Endometrial microvascular endothelial cells (primary cell): Measurements from ENCODE around the gene SEC24D. TPM values are rescaled to one million over a fixed set of nuclear protein-coding genes. Genes with fewer than 3 reads are reported as not detected.

Source experiments
- in situ Hi-C: cut with HindIII; loops from 2 replicates; pipeline ENCODE4 v1.10.0; 2017; ENCODE audit warnings: low sequenced_read_pairs, low pct_unique_long_range_greater_than_20kb; ENCODE audit errors: inconsistent ontology term
- total RNA-seq: library from RNA; depleted of rRNA; stranded (reverse); fragments of >200 nt; gene quantifications from one replicate; pipeline ENCODE4 v1.2.3, GENCODE V29; 2015; ENCODE audit errors: inconsistent ontology term

Gene SEC24D
- total RNA-seq, 1 donor from 2014 or later = 79.9 TPM

DNA sequence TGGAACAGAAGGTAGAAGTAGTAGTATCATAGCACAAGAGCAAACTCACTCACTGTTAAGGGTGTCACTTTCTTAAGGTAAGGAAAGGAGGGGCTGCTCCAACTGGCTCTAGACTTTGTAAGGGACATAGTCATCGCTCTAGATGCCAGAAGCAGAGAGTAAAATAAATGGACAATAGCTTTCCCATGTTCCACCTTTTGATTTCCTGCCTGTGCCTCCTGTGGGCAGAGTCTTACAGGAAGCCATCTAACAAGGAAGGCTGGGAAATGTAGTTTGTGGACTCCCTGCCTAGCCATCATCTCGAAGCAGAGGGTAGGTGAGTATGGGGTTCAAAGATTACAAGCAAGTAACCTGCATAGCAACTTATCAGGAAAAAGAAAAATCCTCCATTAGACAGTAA is 152.4 kb downstream of the SEC24D start:
- in situ Hi-C loops = no loop called here

DNA sequence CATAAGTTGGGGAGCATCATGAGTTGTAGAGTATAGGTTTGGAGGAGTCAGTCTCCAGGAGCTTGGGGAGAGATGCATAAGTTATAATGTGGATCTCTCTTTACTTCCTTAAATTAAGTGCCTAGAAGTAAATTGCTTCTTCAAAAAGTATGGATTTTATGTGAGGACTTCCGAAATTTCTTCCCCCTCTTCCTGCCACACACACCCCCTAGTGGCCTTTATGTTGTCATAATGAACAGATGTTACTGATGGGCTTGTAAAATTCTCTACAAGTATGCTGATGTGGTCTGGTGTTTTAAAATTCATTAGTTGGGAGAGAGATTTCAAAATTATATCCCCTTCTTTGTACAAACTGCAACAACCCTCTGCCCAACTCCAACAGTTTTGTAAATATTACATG is 153.0 kb downstream of the SEC24D start:
- in situ Hi-C loops = no loop called here

DNA sequence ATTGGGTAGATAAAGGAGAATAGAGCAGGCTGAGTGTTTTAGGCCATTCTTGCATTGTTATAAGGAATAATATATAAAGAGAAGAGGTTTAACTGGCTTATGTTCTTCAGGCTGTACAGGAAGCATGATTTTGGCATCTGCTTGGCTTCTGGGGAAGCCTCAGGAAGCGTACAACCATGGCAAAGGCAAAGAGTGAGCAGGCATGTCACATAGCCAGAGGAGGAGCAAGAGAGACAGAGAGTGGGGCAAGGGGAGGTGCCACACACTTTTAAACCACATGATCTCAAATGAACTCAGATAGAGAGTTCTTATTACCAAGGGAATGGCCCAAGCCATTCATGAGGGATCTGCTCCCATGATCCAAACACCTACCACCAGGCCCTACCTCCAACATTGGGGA is 155.1 kb downstream of the SEC24D start:
- in situ Hi-C loops = no loop called here

DNA sequence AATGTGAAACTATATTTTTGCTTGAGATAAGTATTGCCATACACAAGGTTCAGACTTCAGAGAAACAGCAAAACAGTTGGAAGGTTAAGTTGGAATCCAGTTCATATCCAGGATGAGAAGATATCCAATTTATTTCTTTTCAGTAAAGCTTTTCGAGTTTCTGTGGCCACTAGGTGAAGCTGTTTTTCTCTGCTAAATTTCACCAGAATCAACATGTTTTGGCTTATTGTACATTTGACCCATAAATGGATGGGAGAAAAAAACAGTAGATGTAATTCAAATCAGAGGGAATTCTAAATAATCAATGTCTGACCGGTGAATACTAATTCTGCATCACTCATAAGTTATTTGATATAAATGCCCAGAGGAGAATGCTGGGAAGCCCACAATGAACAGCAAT is 159.8 kb downstream of the SEC24D start:
- in situ Hi-C loops = no loop called here

Other genes with a start within 250 kb of the SEC24D start
- 65.3 TPM for gene METTL14, start 150.7 kb downstream of the SEC24D start, total RNA-seq
- gene SYNPO2, start 52.7 kb upstream of the SEC24D start, total RNA-seq = 0.19 TPM